ENCODE results near the gene RHOU.

DNA sequence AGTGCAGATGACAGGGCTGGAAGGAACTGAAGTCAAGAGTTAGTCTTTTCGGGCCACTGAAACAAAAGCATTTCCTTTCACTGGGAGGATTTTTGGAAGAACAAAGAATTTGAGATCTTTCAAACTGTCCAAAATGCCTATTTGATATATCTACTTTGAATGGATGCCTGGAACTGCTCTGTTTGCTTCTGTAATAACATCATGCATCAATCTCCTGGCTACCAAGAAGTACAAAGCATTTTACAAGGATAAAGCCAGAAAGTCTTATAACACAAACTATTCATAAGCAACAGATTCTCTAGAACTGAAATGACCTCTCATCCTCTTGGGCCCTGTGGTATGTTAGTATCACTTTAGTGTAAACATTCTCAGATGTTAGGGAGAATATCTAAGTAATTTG, 18.2 kb upstream of the RHOU start:
- no peak for TF ChIP-seq EZH2 (IDR thresholded peaks at IDR 0.05; ENCODE audit: insufficient read depth, poor library complexity, severe bottlenecking)
- TF ChIP-seq EZH2phosphoT487 (IDR thresholded peaks at IDR 0.05; ENCODE audit: insufficient read depth, low read depth) = no peak
